HUES64 (cell line): ENCODE data around the gene LYSMD1.
"Not testable (repeated sequence)": the region's sequence is repeated elsewhere in the genome, so short reads cannot be mapped to it uniquely, and the experiment has no call there.

Experiments
- H3K27ac ChIP-seq: 2 replicates; pipeline ENCODE4 v1.7.0; 2013; ENCODE audit warnings: low read depth, low read length, inconsistent platforms
- H3K27me3 ChIP-seq: 2 replicates; pipeline ENCODE4 v1.6.1; 2013; ENCODE audit warnings: mild to moderate bottlenecking, low read length; ENCODE audit not compliant: insufficient read depth
- H3K36me3 ChIP-seq: 2 replicates; pipeline ENCODE4 v1.6.1; 2013; ENCODE audit warnings: mild to moderate bottlenecking, low read length; ENCODE audit not compliant: insufficient read depth
- H3K4me1 ChIP-seq: 2 replicates; pipeline ENCODE4 v1.6.1; 2013; ENCODE audit warnings: mild to moderate bottlenecking, low read length, moderate library complexity; ENCODE audit not compliant: insufficient read depth
- H3K4me3 ChIP-seq: 2 replicates; pipeline ENCODE4 v1.5.1; 2013; ENCODE audit warnings: mild to moderate bottlenecking, low read length, moderate library complexity
- H3K9ac ChIP-seq: 2 replicates; pipeline ENCODE4 v1.6.1; 2013; ENCODE audit warnings: mild to moderate bottlenecking, low read depth, low read length
- H3K9me3 ChIP-seq: 2 replicates; pipeline ENCODE4 v1.6.1; 2013; ENCODE audit warnings: low read depth, low read length; ENCODE audit not compliant: insufficient read depth
- WGBS: fragments of 150-250, 120-280 bp; methylation state at CpG from one replicate; pipeline ENCODE4 v1.1.7; 2013; ENCODE audit warnings: missing lambda C conversion rate; 5-methylcytosine and 5-hydroxymethylcytosine counted together

LYSMD1 gene

DNA sequence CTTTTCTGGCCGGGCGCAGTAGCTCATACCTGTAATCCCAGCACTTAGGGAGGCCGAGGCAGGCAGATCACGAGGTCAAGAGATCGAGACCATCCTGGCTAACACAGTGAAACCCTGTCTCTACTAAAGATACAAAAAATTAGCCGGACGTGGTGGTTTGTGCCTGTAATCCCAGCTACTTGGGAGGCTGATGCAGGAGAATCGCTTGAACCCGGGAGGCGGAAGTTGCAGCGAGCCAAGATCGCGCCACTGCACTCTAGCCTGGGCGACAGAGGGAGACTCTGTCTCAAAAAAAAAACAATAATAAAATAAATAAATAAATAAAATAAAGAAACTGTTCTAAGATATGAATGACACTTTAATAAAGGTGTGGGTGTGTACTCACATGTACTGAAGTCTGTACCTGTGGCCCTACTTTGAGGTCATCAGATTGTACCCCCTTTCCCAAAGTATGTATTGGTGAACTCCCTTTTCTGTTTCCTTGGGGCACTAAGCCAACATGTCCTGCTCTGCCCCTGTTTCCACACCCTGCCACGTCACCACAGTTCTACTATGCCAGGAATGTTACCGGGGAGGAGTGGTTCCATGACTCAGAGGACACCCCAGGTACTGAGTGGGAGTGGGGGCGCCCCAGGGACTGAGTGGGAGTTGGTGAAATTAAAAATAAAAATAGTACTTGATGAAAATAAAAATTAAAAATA, 29.3 kb upstream of the LYSMD1 start:
- not testable (repeated sequence) for H3K4me3 ChIP-seq, H3K4me1 ChIP-seq, H3K27ac ChIP-seq, H3K9me3 ChIP-seq, H3K27me3 ChIP-seq, H3K9ac ChIP-seq, H3K36me3 ChIP-seq
- WGBS = 96% methylated on average over 15 of the region's 17 CpGs

DNA sequence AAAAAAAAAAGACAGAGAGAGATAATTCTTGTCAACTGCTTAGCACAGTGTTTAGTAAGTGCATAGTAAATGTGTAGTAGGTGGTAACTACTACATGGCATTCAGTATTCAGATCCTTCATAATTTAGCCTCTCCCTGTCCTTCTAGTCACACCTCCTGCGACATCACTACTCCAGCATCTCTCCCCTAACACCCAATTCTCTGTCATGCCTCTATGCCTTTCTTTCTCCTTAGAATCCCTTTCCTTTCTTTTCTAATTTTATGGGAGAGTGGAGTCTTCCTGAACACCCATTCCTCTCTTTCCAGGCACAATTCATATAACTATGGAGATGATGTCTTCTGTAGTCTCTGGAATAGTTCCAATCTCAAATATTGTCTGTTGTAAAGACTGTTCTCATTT, 28.2 kb upstream of the LYSMD1 start:
- Histone ChIP-seq H3K27ac (no peak overlapping the region), H3K9ac (no peak overlapping the region), H3K36me3 (no peaks in the 10 kb centered on the region), H3K4me1 (0 out of 2 replicates have a peak, but pooled peaks cover 5% of the 10 kb centered on the region), H3K27me3 (no peaks in the 10 kb centered on the region), H3K9me3 (no peaks in the 10 kb centered on the region), H3K4me3 (no peak overlapping the region)
- 83% methylated on average over 1 of the region's 1 CpG for WGBS

DNA sequence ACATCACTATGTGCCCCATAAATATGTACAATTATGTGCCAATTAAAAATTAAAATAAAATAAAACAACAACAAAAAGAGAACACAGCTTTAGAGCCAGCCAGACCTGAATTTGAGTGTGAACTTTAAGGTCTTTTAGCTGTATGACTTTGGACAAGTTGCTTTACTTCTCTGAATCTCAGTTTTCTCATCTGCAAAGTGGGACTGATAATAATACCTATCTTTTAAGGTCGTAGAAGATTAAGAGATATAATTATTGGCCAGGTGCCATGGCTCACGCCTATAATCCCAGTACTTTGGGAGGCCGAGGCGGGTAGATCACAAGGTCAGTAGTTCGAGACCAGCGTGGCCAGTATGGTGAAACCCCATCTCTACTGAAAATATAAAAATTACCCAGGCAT, 27.6 kb upstream of the LYSMD1 start:
- Histone ChIP-seq H3K27me3 (no peaks in the 10 kb centered on the region), H3K27ac (no peak overlapping the region), H3K9me3 (no peaks in the 10 kb centered on the region), H3K36me3 (no peaks in the 10 kb centered on the region), H3K9ac (no peak overlapping the region), H3K4me3 (no peak overlapping the region), H3K4me1 (peaks cover 8% of the 10 kb centered on the region; the same call in 1 of the 2 replicates)
- 88% methylated on average over 6 of the region's 6 CpGs for WGBS

DNA sequence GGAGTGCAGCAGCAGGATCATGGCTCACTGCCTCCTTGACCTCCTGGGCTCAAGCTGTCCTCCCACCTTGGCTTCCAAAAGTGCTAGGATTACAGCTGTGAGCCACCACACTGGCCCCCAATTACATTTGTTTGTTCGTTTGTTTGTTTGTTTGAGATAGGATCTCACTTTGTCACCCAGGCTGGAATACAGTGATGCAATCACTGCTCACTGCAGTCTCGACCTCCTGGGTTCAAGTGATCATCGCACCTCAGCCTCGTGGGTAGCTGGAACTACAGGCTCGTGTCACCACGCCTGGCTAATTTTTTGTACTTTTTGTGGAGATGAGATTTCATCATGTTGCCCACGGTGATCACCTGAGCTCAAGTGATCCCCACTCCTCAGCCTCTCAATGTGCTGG, 26.3 kb upstream of the LYSMD1 start:
- H3K27ac ChIP-seq = no peak overlapping the region
- H3K9me3 ChIP-seq = no peaks in the 10 kb centered on the region
- H3K36me3 ChIP-seq = no peaks in the 10 kb centered on the region
- H3K9ac ChIP-seq = no peak overlapping the region
- H3K4me3 ChIP-seq = no peak overlapping the region
- H3K4me1 ChIP-seq = peaks cover 3% of the 10 kb centered on the region; the same call in 1 of the 2 replicates
- H3K27me3 ChIP-seq = no peaks in the 10 kb centered on the region
- 88% methylated on average over 7 of the region's 7 CpGs for WGBS

DNA sequence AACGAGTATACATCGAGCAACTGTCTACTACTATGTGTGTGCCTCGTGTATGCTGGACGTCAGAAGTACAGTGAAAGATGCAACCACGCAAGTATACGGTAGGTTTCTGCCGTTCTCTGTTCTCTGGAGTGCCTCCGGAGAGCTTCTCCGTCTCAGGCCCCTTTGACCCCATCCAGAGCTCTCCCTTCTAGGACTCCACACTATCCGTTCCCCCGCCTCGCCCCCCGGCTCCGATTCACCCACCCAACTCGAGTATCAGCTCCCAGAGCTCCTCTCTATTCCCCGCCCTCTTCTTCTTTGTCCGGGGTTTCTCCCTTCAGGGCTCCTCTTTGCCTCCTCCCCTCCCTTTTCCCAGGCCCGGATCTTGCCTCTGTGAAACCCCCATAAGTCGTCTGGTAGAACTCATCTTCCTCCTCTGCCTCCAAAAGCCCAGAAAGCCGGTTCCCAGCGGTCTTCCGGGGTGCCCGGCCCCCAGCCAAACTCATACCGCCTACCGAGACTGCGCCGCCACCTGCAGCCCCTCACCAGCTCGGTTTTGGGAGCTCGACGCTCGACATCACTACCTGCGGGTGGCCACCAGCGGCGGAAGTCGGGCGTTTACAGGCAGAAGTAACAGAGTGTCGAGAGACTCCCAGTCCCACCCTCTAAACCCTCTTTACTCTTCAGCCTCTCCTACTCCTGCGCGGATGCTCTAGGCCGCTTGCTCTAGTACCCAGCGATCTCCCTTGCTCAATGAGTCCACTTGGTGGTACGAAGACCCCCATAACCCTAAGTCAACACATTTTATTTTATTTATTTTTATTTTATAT, 24.1 kb upstream of the LYSMD1 start, which contains the start of gene VPS72:
VPS72 (minus strand) TSS at position 561 of the 809 bp plus-strand sequence; CDS start at position 485, 76 bp downstream.
- H3K9ac ChIP-seq = peak within 1 kb of the TSS; percentile 89
- H3K4me3 ChIP-seq = peak within 1 kb of the TSS; percentile 95
- H3K4me1 ChIP-seq = peaks cover 3% of the 10 kb centered on the region; the same call in 1 of the 2 replicates
- peak within 1 kb of the TSS; percentile 67 for H3K27ac ChIP-seq
- WGBS = under 1% methylated on average over 41 of the region's 42 CpGs
- H3K27me3 ChIP-seq = no peaks in the 10 kb centered on the region
- H3K9me3 ChIP-seq = no peaks in the 10 kb centered on the region
- H3K36me3 ChIP-seq = peaks cover 18% of the 10 kb centered on the region

DNA sequence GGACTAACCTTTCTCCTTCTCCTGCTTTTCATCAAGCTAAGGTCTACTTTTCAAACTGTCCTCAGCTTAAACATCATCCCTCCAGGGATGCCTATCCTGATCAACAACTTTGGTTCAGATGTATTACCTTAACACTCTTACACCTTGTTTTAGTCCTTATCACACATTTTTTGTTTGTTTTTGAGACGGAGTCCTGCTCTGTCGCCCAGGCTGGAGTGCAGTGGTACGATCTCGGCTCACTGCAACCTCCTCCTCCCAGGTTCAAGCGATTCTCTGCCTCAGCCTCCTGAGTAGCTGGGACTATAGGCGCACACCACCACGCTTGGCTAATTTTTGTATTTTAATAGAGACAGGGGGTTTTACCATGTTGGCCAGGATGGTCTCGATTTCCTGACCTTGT, 23.0 kb upstream of the LYSMD1 start:
- WGBS = 90% methylated on average over 8 of the region's 8 CpGs
- H3K9ac ChIP-seq = peak overlapping the region; percentile 89; the same call in 1 of the 2 replicates

DNA sequence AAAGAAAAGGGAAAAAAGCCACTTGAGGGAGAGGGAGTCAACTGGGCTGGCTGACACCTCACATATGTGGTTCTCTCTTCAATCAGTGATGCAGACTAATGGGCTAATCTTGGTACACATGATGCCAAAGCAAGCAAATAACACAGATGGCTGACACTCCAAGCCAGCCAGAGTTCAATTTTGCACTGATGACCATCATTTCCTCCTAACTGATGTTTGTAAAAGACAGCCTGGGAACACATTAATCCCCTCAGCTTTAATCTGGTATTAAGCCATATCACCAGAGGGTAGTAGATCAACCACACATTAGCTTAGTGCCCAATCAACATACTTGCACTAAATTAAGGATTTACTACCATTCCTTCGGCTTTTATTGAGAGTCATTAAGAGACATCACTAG, 21.5 kb upstream of the LYSMD1 start:
- Histone ChIP-seq H3K9ac (no peak overlapping the region), H3K27me3 (no peaks in the 10 kb centered on the region), H3K27ac (no peak overlapping the region), H3K4me3 (no peak overlapping the region), H3K9me3 (no peaks in the 10 kb centered on the region), H3K4me1 (peaks cover 3% of the 10 kb centered on the region; the same call in 1 of the 2 replicates), H3K36me3 (peaks cover 43% of the 10 kb centered on the region)
- WGBS = no CpG with 5 or more reads among the region's 1 CpG

More for the DNA sequence above, 23.0 kb upstream of the LYSMD1 start:
- not testable (repeated sequence) for H3K4me1 ChIP-seq, H3K27ac ChIP-seq, H3K27me3 ChIP-seq, H3K9me3 ChIP-seq
- Histone ChIP-seq H3K4me3 (peak overlapping the region; percentile 95), H3K36me3 (peaks cover 30% of the 10 kb centered on the region)

DNA sequence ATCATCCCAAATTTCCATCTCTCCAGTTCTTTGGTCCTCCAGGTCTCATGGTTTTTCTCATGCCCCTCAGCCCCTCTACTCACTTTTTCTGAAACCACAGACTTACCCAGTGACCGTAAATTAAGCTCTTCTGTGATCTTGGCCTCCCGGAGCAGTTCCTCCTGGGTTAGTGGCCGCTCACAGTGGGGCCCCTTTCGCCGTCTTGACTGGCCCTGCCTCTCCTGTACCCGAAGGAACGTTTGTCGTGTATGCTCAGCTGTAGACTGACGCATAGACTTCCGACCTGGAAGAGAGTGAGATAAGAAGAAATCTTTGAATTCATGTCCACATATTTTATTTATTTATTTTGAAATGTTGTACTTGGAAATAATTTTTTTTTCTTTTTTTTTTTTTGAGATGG, 18.5 kb upstream of the LYSMD1 start:
- H3K27ac ChIP-seq = no peak overlapping the region
- no peaks in the 10 kb centered on the region for H3K9me3 ChIP-seq
- H3K36me3 ChIP-seq = peaks cover 69% of the 10 kb centered on the region
- WGBS = 97% methylated on average over 9 of the region's 10 CpGs
- no peaks in the 10 kb centered on the region for H3K27me3 ChIP-seq
- H3K9ac ChIP-seq = no peak overlapping the region
- no peak overlapping the region for H3K4me3 ChIP-seq
- peaks cover 3% of the 10 kb centered on the region; the same call in 1 of the 2 replicates for H3K4me1 ChIP-seq

DNA sequence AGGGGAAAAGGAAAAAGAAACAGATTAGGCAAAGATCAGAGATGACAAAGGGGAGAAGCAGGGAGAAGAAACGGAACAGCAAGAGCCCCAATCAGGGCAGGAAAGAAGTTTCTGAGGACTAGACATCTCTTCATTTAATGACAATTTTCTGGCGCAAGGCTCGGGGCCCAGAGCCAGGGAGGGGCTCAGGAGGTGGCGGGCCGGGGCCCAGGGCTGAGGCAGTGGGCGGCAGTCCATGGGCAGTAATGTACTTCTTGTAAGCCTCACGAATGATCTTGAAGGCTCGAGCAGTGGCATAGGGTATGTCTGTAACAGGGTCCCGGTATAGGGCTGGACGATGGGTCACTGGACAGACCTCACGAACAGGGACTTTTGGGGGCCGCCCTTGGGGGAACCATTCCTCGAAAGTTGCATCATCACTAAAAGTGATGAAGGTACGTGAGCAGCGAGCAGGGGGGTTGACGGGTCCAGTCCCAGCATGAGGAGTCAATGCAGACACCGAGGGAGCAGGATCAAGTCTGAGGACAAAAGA, 10.9 kb upstream of the LYSMD1 start:
- no peak overlapping the region for H3K9ac ChIP-seq
- H3K4me1 ChIP-seq = no peaks in the 10 kb centered on the region
- no peak overlapping the region for H3K27ac ChIP-seq
- 95% methylated on average over 17 of the region's 17 CpGs for WGBS
- H3K27me3 ChIP-seq = no peaks in the 10 kb centered on the region
- no peak overlapping the region for H3K4me3 ChIP-seq
- H3K9me3 ChIP-seq = no peaks in the 10 kb centered on the region
- H3K36me3 ChIP-seq = peaks cover 73% of the 10 kb centered on the region

DNA sequence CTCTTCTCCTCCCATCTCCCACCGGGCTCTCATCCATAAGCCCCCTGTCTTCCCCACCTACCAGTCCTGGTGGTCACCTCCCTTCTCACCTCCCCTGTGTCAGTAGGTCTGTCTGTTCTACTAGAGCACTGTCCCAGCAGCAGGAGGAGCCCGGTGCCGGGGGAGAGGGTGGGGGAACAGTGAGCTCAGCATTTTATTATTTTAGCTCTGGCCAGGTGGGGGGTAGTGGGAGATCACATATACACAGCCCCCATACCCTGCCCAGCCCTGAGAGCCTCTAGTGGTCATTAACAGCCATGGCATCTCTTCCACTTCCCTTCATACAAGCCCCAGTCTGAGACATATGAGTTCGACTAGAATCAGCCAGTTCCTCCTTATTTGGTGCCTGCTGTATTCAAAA, 10.2 kb upstream of the LYSMD1 start, which contains the start of gene TMOD4:
TMOD4 (minus strand) TSS at position 119 of the 400 bp plus-strand sequence. CDS start 1,106 bp downstream, outside the sequence.
- WGBS = 93% methylated on average over 2 of the region's 4 CpGs
- Histone ChIP-seq H3K4me3 (no peak within 1 kb of the TSS), H3K36me3 (peaks cover 66% of the 10 kb centered on the region), H3K27me3 (no peaks in the 10 kb centered on the region), H3K4me1 (no peaks in the 10 kb centered on the region), H3K9me3 (no peaks in the 10 kb centered on the region), H3K27ac (no peak within 1 kb of the TSS), H3K9ac (no peak within 1 kb of the TSS)
